Measurements from ENCODE around the gene NAA25. TPM values are rescaled to one million over a fixed set of nuclear protein-coding genes. Genes with fewer than 3 reads are reported as not detected.

NAA25 gene
- polyA plus RNA-seq, 1 of the 3 experiments (the other 2 are of a cell fraction): 4.4 TPM

DNA sequence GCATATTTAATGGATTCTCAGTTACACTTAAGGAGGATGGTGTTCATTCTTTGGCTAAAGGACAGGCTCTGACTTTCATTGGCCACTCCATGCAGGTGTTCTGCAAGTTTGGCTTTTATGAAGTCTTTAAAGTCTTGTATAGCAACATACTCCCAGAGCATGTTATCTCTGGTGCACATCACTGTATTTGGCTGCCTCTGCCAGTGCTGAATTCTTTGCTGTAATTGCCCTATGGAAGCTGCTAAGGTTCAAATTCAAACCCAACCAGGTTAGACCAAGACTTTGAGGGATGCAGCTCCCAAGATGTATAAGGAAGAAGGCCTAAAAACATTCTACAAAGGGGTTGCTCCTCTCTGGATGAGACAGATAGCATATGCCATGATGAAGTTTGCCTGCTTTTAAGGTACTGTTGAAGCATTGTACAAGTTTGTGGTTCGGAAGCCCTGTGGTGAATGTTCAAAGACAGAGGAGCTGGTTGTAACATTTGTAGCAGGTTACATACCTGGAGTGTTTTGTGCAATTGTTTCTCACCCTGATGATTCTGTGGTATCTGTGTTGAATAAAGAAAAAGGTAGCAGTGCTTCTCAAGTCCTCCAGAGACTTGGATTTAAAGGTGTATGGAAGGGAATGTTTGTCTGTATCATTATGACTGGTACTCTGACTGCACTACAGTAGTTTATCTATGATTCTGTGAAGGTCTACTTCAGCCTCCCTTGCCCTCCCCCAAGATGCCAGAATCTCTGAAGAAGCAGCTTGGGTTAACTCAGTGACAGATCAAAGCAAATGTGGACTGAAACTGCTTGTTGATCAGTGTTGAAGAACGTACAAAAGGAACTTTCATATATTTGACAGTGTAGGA, 115.1 kb downstream of the NAA25 start:
- ChIA-PET CTCF (no interaction called here), POLR2A (no interaction called here)
- no peak overlapping the region for H2AFZ ChIP-seq (ENCODE audit: low read depth)
- no peak overlapping the region for H3K4me3 ChIP-seq (ENCODE audit: low read depth in 2 of 2, low read length in 1 of 2)
- H3K36me3 ChIP-seq (replicated peaks in 1 of 2; ENCODE audit: control insufficient read depth in 1 of 2, insufficient read depth in 2 of 2, low read length in 1 of 2): peaks cover 0 to 3% of the 10 kb centered on the region in 2 experiments
- H3K4me1 ChIP-seq (ENCODE audit: control insufficient read depth in 1 of 2, insufficient read depth in 2 of 2, low read depth in 1 of 2, low read length in 1 of 2): no peaks in the 10 kb centered on the region
- no peak overlapping the region for H3K4me2 ChIP-seq
- WGBS (ENCODE audit: low lambda C conversion rate): 89% methylated on average over 2 of the region's 2 CpGs
- H3K79me2 ChIP-seq (ENCODE audit: insufficient read depth): no peaks in the 10 kb centered on the region
- TF ChIP-seq, protein P1, sequence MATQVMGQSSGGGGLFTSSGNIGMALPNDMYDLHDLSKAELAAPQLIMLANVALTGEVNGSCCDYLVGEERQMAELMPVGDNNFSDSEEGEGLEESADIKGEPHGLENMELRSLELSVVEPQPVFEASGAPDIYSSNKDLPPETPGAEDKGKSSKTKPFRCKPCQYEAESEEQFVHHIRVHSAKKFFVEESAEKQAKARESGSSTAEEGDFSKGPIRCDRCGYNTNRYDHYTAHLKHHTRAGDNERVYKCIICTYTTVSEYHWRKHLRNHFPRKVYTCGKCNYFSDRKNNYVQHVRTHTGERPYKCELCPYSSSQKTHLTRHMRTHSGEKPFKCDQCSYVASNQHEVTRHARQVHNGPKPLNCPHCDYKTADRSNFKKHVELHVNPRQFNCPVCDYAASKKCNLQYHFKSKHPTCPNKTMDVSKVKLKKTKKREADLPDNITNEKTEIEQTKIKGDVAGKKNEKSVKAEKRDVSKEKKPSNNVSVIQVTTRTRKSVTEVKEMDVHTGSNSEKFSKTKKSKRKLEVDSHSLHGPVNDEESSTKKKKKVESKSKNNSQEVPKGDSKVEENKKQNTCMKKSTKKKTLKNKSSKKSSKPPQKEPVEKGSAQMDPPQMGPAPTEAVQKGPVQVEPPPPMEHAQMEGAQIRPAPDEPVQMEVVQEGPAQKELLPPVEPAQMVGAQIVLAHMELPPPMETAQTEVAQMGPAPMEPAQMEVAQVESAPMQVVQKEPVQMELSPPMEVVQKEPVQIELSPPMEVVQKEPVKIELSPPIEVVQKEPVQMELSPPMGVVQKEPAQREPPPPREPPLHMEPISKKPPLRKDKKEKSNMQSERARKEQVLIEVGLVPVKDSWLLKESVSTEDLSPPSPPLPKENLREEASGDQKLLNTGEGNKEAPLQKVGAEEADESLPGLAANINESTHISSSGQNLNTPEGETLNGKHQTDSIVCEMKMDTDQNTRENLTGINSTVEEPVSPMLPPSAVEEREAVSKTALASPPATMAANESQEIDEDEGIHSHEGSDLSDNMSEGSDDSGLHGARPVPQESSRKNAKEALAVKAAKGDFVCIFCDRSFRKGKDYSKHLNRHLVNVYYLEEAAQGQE (IDR thresholded peaks at IDR 0.05; ENCODE audit: low read depth, low read length): no peak
- no peak for TF ChIP-seq SMC3 (IDR thresholded peaks at IDR 0.05; ENCODE audit: low read depth, low read length)
- TF ChIP-seq, protein P2, sequence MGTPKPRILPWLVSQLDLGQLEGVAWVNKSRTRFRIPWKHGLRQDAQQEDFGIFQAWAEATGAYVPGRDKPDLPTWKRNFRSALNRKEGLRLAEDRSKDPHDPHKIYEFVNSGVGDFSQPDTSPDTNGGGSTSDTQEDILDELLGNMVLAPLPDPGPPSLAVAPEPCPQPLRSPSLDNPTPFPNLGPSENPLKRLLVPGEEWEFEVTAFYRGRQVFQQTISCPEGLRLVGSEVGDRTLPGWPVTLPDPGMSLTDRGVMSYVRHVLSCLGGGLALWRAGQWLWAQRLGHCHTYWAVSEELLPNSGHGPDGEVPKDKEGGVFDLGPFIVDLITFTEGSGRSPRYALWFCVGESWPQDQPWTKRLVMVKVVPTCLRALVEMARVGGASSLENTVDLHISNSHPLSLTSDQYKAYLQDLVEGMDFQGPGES (IDR thresholded peaks at IDR 0.05; ENCODE audit: low read depth, low read length): no peak
- no peaks in the 10 kb centered on the region for H3K9me3 ChIP-seq
- no peak overlapping the region for H3K27ac ChIP-seq (ENCODE audit: low read depth in 2 of 2, low read length in 1 of 2)
- H3K27me3 ChIP-seq (ENCODE audit: insufficient read depth): no peaks in the 10 kb centered on the region
- no peaks in the 10 kb centered on the region for H3K9me2 ChIP-seq
- no peaks in the 10 kb centered on the region for H4K20me1 ChIP-seq (ENCODE audit: insufficient read depth)
- DNase-seq: no peak
- H3F3A ChIP-seq (replicated peaks; ENCODE audit: insufficient read depth): no peaks in the 10 kb centered on the region
- H3K9ac ChIP-seq: no peak overlapping the region

DNA sequence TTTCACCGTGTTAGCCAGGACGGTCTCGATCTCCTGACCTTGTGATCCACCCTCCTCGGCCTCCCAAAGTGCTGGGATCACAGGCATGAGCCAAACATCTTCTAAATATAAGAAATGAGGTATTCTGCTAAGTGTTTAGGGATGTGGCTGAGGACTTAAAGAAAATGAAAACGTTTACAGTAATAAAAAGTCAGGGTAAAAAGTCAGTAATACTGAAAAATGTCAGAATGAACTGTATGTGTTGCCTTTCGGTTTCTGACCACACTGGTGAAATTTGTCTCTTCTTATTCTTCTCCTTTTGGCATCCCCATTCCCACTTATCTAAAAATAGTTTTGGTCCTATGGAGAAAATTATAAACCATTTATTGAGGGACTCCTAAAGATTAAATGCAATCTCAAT, 116.1 kb downstream of the NAA25 start:
- no peak for DNase-seq
- TF ChIP-seq EZH2phosphoT487 (IDR thresholded peaks at IDR 0.05; ENCODE audit: borderline replicate concordance, low read depth) (no peak), SIN3A (IDR thresholded peaks at IDR 0.05; ENCODE audit: borderline replicate concordance, low read depth, low read length) (no peak)
- ChIA-PET POLR2A (no interaction called here), CTCF (no interaction called here)
- no peaks in the 10 kb centered on the region for H3K79me2 ChIP-seq (ENCODE audit: insufficient read depth)
- no peak overlapping the region for H3K9ac ChIP-seq
- H3K27me3 ChIP-seq (ENCODE audit: insufficient read depth): no peaks in the 10 kb centered on the region
- no peaks in the 10 kb centered on the region for H3K4me1 ChIP-seq (ENCODE audit: control insufficient read depth in 1 of 2, insufficient read depth in 2 of 2, low read depth in 1 of 2, low read length in 1 of 2)
- H3K9me3 ChIP-seq: no peaks in the 10 kb centered on the region
- no peaks in the 10 kb centered on the region for H3F3A ChIP-seq (replicated peaks; ENCODE audit: insufficient read depth)
- peaks cover 0 to 3% of the 10 kb centered on the region in 2 experiments for H3K36me3 ChIP-seq (replicated peaks in 1 of 2; ENCODE audit: control insufficient read depth in 1 of 2, insufficient read depth in 2 of 2, low read length in 1 of 2)
- H3K9me2 ChIP-seq: no peaks in the 10 kb centered on the region
- no peak overlapping the region for H3K4me3 ChIP-seq (ENCODE audit: low read depth in 2 of 2, low read length in 1 of 2)
- H3K4me2 ChIP-seq: no peak overlapping the region
- H3K27ac ChIP-seq (ENCODE audit: low read depth in 2 of 2, low read length in 1 of 2): no peak overlapping the region
- WGBS (ENCODE audit: low lambda C conversion rate): 79% methylated on average over 6 of the region's 6 CpGs
- no peak overlapping the region for H2AFZ ChIP-seq (ENCODE audit: low read depth)
- no peaks in the 10 kb centered on the region for H4K20me1 ChIP-seq (ENCODE audit: insufficient read depth)

All from SK-N-SH (cell line).